ENCODE data around the gene PGM1. TPM values are rescaled to one million over a fixed set of nuclear protein-coding genes. Genes with fewer than 3 reads are reported as not detected.

The PGM1 gene
- total RNA-seq, 4 donors from 2014 or later, result 36.7 to 57.0 (median 50.8) TPM

DNA sequence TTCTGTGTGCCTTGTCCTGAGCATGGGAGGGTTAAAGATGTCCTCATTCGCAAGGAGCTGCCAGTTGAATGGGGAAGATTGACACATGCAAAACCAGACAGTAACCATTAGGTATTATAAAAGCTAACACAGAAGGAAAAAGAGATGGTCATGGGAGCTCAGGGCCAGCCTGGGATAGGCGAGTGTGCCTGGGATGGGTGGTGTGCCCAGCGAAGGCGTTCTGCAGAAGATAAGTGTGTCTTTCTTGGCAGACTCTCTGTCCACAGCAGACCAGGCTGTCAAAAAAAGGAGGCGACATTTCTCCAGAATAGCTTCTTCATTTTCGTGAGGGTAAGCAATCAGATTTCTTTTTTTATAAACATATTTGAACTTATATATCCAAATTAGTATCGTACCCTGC lies 14.1 kb downstream of the PGM1 start:
- WGBS, 2 donors, result 94 to 95% methylated on average over 7 of the region's 7 CpGs
- Histone ChIP-seq H3K27me3 (no peaks in the 10 kb centered on the region), H3K36me3 (no peaks in the 10 kb centered on the region), H3K4me1 (peaks cover 0 to 6% (median 0%) of the 10 kb centered on the region in 4 donors), H3K9me3 (no peaks in the 10 kb centered on the region), H3K27ac (no peak overlapping the region), H3K4me3 (no peak overlapping the region)
- no peak for DNase-seq (ENCODE audit: low spot score in 2 of 2)
- TF ChIP-seq EP300 (IDR thresholded peaks at IDR 0.05) (no peak), POLR2A (IDR thresholded peaks at IDR 0.05) (no peak)

- Histone ChIP-seq H3K27me3 (no peaks in the 10 kb centered on the region), H3K36me3 (no peaks in the 10 kb centered on the region), H3K27ac (no peak overlapping the region), H3K4me3 (no peak overlapping the region), H3K9me3 (no peaks in the 10 kb centered on the region), H3K4me1 (peaks cover 0 to 13% (median 3%) of the 10 kb centered on the region in 4 donors)
- 56 to 60% methylated on average over 3 of the region's 3 CpGs for WGBS, 2 donors
- TF ChIP-seq, protein P1, sequence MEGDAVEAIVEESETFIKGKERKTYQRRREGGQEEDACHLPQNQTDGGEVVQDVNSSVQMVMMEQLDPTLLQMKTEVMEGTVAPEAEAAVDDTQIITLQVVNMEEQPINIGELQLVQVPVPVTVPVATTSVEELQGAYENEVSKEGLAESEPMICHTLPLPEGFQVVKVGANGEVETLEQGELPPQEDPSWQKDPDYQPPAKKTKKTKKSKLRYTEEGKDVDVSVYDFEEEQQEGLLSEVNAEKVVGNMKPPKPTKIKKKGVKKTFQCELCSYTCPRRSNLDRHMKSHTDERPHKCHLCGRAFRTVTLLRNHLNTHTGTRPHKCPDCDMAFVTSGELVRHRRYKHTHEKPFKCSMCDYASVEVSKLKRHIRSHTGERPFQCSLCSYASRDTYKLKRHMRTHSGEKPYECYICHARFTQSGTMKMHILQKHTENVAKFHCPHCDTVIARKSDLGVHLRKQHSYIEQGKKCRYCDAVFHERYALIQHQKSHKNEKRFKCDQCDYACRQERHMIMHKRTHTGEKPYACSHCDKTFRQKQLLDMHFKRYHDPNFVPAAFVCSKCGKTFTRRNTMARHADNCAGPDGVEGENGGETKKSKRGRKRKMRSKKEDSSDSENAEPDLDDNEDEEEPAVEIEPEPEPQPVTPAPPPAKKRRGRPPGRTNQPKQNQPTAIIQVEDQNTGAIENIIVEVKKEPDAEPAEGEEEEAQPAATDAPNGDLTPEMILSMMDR (IDR thresholded peaks at IDR 0.05), result no peak
- no peak for DNase-seq (ENCODE audit: low spot score in 2 of 2)
These were observed 18.0 kb downstream of the PGM1 start for GRCh38 chr1:63611231-63611630.

GRCh38 chr1:63612564-63612963 lies 19.4 kb downstream of the PGM1 start:
- no peaks in the 10 kb centered on the region for H3K36me3 ChIP-seq
- H3K4me1 ChIP-seq, result peaks cover 0 to 13% (median 5%) of the 10 kb centered on the region in 4 donors
- H3K27ac ChIP-seq, result no peak overlapping the region
- TF ChIP-seq POLR2A (IDR thresholded peaks at IDR 0.05), result no peak
- TF ChIP-seq, protein P1 (IDR thresholded peaks at IDR 0.05), result no peak
- TF ChIP-seq EP300 (IDR thresholded peaks at IDR 0.05), result no peak
- no peaks in the 10 kb centered on the region for H3K9me3 ChIP-seq
- no peaks in the 10 kb centered on the region for H3K27me3 ChIP-seq
- H3K4me3 ChIP-seq, result no peak overlapping the region
- 84 to 89% methylated on average over 4 of the region's 4 CpGs for WGBS, 2 donors
- DNase-seq (ENCODE audit: low spot score in 2 of 2), result no peak

- TF ChIP-seq POLR2A (IDR thresholded peaks at IDR 0.05) (no peak), EP300 (IDR thresholded peaks at IDR 0.05) (no peak)
- Histone ChIP-seq H3K4me1 (peaks cover 0 to 13% (median 5%) of the 10 kb centered on the region in 4 donors), H3K9me3 (no peaks in the 10 kb centered on the region), H3K27me3 (no peaks in the 10 kb centered on the region), H3K27ac (no peak overlapping the region), H3K36me3 (no peaks in the 10 kb centered on the region), H3K4me3 (no peak overlapping the region)
- DNase-seq (ENCODE audit: low spot score in 2 of 2), result no peak
These were observed 19.8 kb downstream of the PGM1 start for GRCh38 chr1:63612971-63613370.

DNA sequence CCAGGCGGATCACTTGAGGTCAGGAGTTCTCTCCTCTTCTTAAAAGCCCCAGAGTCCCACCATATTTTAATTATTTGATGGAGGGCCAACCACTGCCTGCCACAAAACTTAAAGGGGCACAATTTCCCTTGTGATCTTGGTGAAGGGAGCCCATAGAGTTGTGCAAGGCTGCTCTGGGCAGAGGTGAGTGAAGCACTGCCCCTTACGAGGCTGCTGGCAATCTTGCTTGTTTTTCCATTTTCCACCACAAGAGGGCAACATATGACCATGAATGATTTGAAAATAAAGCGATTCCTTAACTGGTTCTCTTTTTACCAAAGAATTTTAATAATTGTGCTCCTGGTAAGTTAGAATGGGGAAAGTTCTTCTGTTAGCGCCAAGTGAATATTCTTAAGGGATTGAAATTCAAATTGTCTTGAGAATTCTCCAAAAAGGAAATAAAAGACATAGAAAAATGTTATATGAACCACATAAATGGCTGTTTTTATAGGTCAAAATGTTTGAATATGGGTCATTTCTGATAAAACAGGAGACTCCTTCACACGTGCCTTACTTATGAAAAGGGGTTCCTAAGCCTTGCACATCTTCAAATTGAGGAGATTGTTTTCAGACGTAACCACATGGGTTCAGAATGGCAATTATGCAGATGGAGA lies 22.7 kb downstream of the PGM1 start:
- no peaks in the 10 kb centered on the region for H3K27me3 ChIP-seq
- no peak overlapping the region for H3K4me3 ChIP-seq
- H3K4me1 ChIP-seq, result peaks cover 0 to 12% (median 5%) of the 10 kb centered on the region in 4 donors
- peak; percentile 40 to 98 for DNase-seq (ENCODE audit: low spot score in 2 of 2)
- TF ChIP-seq, protein P1 (IDR thresholded peaks at IDR 0.05), result peak; percentile 70 to 89 (median 77)
- TF ChIP-seq POLR2A (IDR thresholded peaks at IDR 0.05) (no peak), EP300 (IDR thresholded peaks at IDR 0.05) (no peak)
- no peaks in the 10 kb centered on the region for H3K36me3 ChIP-seq
- WGBS, 2 donors, result 27 to 32% methylated on average over 6 of the region's 6 CpGs
- H3K27ac ChIP-seq, result no peak overlapping the region
- no peaks in the 10 kb centered on the region for H3K9me3 ChIP-seq

DNA sequence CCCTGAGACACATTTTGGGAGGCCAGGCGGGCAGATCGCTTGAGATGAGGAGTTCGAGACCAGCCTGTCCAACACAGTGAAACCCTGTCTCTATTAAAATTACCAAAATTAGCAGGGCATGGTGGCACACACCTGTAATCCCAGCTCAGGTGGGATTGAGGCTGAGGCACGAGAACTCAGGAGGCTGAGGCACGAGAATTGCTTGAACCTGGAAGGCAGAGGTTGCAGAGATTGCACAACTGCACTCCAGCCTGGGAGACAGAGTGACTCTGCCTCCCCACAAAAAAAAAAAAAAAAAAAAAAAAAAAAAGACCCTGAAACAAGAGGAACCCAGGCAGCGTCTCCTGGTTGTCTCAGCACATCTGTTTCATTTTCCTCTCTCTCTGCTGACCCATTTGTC lies 24.2 kb downstream of the PGM1 start:
- Histone ChIP-seq H3K4me3 (no peak overlapping the region), H3K36me3 (no peaks in the 10 kb centered on the region), H3K4me1 (peaks cover 0 to 15% (median 5%) of the 10 kb centered on the region in 4 donors), H3K27me3 (no peaks in the 10 kb centered on the region), H3K27ac (no peak overlapping the region), H3K9me3 (no peaks in the 10 kb centered on the region)
- WGBS, 2 donors, result 90 to 91% methylated on average over 6 of the region's 6 CpGs
- no peak for DNase-seq (ENCODE audit: low spot score in 2 of 2)
- no peak for TF ChIP-seq EP300 (IDR thresholded peaks at IDR 0.05)
- TF ChIP-seq POLR2A (IDR thresholded peaks at IDR 0.05), result no peak
- TF ChIP-seq, protein P1 (IDR thresholded peaks at IDR 0.05), result no peak
